Right ventricle myocardium superior (tissue), 1 donor: ENCODE results near the gene VASP. TPM values are rescaled to one million over a fixed set of nuclear protein-coding genes. Genes with fewer than 3 reads are reported as not detected.

ENCODE experiments used
- ATAC-seq: fragments of 200-7000 bp; cut with Tn5 transposase; one replicate; pipeline ENCODE4 v1.9.1; 2020; ENCODE audit warnings: mild to moderate bottlenecking; ENCODE audit not compliant: poor library complexity
- DNase-seq: peaks from one replicate; pipeline ENCODE4 v3.0.0-alpha.2; 2020
- intact Hi-C: fragments of 100-400 bp; cut with DNase I; formaldehyde crosslinking; loops from one replicate; pipeline ENCODE4 v1.11.2; 2022
- total RNA-seq: library from RNA; stranded (reverse); fragmentation: NEBNext Ultra II Directional; extraction: Animal tissue kit (Norgen Biotek cat#: 25700); gene quantifications from one replicate; pipeline ENCODE4 v1.2.1, GENCODE V29; 2021
- donor health status: DM: no; HTN: yes; CAD: no; lungs with severe emphysema.

Gene VASP
- total RNA-seq, 1 donor from 2014 or later: 42.9 TPM

DNA sequence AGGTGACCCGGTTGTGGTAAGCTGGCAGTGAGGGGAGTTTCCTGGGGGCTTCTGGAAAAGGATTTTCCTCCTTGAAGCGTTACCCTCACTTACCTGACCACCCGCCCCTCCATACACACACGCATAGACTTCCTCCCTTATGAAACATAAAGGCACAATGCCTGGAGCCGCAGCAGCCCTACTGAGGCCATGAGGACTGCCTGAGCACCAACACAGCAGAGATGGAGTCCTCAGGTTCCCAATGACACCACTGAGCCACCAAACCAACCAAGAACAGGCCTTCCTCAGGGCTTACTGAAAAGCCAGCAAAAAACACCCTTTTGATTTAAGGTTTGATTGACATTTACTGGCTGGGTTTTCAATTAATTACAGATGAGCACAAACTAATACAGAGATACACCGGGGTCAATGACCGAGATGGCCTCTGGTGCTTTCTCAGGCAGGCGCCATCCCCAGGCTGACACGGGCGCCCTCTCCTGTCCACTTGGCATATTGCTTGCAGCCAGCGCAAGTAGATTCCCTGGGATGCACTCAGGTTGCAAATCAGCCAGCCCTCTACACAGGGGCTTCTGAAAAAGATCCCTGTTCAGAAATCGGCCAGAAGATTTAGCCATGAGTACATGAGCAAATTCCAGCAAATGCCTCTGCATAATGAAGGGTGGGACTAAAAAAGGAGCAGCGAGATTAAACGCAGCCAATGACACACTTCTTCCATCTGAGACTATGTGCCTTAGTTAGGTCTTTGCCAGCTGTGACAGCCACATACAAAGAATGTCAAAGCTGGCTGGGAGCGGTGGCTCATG, 62.5 kb downstream of the VASP start:
- ATAC-seq: peak; percentile 78
- intact Hi-C loops: loop anchor here (5.0 kb wide), 1 partner anchor 48 kb away; no protein-coding TSS in a partner anchor
- peak; percentile 77 for DNase-seq

DNA sequence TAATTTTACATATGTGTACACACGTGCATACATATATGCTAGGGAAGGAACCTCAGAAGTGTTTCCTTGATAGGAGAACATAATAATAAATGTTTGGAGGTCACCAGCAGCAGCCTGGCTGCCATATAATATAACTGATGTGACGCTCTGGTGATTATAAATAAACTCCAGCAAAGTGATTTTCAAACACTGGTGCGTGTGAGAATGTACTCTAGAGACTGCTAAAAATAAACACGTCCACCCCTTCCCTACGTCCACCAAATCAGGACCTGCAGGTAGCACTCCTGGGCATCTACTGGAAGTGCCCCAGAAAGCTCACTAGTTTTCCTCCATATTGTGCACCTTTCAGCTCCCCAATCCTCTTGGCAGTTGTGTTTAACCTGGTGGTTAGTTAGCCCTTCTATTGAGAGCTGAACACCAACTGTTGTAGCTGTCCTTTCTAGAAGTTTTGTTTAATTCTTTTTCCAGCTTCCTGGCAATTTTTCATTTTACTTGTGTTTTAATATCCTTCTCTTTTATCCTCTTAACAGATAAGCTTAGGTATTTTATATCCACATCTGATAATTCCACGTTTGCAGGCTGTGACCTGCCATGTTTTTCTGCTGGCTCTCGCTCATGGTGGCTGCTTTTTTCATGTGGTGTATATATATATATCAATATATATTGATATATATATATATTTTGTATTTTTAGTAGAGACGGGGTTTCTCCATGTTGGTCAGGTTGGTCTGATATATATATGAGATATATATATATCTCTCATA, 64.4 kb downstream of the VASP start:
- ATAC-seq (peak; percentile 32), DNase-seq (no peak)
- intact Hi-C loops: loop anchor here (5.0 kb wide), 1 partner anchor 49 kb away; no protein-coding TSS in a partner anchor

DNA sequence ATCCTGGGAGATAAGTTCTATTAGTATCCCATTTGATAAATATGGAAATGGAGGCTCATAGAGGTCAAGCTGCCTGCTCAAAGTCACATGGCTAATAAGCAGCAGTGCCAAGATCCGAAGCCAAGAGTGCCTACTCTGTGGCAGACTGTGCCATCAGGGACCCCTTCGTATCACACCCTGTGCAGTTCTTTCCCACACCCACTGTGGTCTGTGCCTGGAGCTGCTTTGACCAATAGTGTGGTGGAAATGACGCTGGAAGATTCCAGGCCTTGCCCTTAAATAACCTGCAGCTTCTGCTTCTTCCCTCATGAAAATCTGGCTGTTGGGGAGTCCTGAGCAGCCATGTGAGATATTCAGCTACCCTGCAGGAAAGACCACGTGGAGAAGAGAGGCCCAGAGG, 67.2 kb downstream of the VASP start:
- DNase-seq (no peak), ATAC-seq (peak; percentile 10)
- intact Hi-C loops: loop anchor here (5.0 kb wide), 1 partner anchor 52 kb away; no protein-coding TSS in a partner anchor

DNA sequence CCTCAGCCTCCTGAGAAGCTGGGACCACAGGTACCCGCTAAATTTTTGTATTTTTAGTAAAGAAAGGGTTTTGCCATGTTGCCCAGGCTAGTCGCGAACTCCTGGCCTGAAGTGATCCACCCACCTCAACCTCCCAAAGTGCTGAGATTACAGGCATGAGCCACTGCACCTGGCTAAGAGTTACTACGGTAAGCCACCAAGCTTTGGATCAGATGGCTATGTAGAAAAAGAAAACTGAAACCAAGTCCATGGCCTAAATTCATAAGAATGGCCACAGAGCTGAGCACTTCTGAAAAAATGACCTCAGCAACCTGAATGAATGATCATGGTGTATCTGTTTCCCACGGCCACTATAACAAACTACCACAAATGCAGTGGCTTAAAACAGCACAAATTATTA, 67.9 kb downstream of the VASP start:
- intact Hi-C loops: no loop called here
- DNase-seq: no peak
- no peak for ATAC-seq

Other genes with a start within 250 kb of the VASP start
- gene CKM, start 184.6 kb upstream of the VASP start, total RNA-seq: 6,434 TPM
- gene KLC3, start 166.7 kb upstream of the VASP start, total RNA-seq: not detected
- gene ERCC2, start 136.9 kb upstream of the VASP start, total RNA-seq: 11.2 TPM
- 207 TPM for gene PPP1R13L, start 102.4 kb upstream of the VASP start, total RNA-seq
- gene POLR1G, start 100.8 kb upstream of the VASP start, total RNA-seq: 7.7 TPM
- 163 TPM for gene ERCC1, start 83.6 kb upstream of the VASP start, total RNA-seq
- 0.51 TPM for gene FOSB, start 39.5 kb upstream of the VASP start, total RNA-seq
- gene RTN2, start 10.4 kb upstream of the VASP start, total RNA-seq: 29.9 TPM
- gene PPM1N, start 9.0 kb upstream of the VASP start, total RNA-seq: 0.75 TPM
- 22.8 TPM for gene OPA3, start 77.3 kb downstream of the VASP start, total RNA-seq
- 5.3 TPM for gene GPR4, start 94.7 kb downstream of the VASP start, total RNA-seq
- gene EML2, start 131.9 kb downstream of the VASP start, total RNA-seq: 30.6 TPM
- 3.8 TPM for gene GIPR, start 160.7 kb downstream of the VASP start, total RNA-seq
- gene SNRPD2, start 184.5 kb downstream of the VASP start, total RNA-seq: 251 TPM
- 1.6 TPM for gene QPCTL, start 185.2 kb downstream of the VASP start, total RNA-seq
- gene FBXO46, start 223.4 kb downstream of the VASP start, total RNA-seq: 14.5 TPM
- gene MEIOSIN, start 226.0 kb downstream of the VASP start, total RNA-seq: not detected